ENCODE data around the gene FAR2.

Gene FAR2

DNA sequence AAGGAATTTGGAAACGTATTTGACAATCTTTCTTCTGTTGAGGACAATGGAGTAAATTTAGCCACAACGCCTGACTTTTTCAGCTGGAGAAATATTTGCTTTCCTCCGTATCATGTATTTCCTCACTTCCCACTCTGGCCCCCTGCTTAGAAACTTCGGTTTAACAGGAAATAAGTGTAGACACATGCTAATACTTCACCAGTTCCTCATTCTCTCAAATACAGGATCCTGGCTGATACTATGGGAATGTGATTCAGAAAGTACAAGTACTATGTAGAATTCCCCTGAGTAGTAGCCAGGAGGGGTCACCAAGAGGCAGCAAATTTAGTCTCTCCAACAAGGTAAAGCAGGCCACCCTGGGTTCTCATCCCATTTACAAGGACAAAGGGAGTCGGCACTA lies 58.0 kb downstream of the FAR2 start:
- peak; percentile 31 for DNase-seq

GRCh38 chr12:29208060-29208459 lies 59.0 kb downstream of the FAR2 start:
- peak; percentile 29 for DNase-seq

DNA sequence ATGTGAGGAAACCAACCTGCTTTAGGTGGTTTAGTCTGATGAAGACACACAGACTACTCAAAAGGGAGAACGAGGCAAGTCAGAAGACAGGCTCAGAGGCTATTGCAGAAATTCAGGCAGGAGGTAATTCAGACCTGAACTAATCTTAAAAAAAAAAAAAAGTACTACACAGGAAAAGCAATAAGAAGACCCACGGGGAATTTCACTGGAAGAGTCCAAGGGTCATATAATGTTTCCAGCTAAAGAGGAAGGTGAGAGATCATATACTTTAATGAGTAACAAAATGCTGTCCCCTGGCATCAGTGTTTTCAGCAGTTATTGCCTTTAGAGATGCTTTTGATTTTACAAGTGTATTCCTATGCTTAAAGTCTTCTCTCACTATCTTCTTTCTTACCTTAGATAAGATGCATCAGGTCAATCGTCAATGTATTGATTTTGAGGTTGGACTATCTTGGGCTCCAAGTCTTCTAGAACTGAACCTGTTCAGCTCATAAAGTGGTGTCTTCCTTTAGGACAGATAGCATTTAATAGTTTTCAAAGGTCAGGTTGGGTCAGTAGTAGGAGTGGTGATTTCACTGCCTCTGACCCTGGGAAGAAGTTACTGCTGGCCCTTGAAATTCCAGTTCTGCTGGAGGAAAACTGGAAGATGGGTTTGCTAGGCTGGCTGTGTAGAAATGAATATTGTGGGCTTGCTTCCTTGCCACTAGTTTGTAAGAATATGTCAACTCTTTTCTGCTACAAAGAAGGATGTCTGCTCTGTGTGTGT lies 60.0 kb downstream of the FAR2 start:
- no peak for DNase-seq

GRCh38 chr12:29211696-29212095 lies 62.6 kb downstream of the FAR2 start:
- no peak for DNase-seq

DNA sequence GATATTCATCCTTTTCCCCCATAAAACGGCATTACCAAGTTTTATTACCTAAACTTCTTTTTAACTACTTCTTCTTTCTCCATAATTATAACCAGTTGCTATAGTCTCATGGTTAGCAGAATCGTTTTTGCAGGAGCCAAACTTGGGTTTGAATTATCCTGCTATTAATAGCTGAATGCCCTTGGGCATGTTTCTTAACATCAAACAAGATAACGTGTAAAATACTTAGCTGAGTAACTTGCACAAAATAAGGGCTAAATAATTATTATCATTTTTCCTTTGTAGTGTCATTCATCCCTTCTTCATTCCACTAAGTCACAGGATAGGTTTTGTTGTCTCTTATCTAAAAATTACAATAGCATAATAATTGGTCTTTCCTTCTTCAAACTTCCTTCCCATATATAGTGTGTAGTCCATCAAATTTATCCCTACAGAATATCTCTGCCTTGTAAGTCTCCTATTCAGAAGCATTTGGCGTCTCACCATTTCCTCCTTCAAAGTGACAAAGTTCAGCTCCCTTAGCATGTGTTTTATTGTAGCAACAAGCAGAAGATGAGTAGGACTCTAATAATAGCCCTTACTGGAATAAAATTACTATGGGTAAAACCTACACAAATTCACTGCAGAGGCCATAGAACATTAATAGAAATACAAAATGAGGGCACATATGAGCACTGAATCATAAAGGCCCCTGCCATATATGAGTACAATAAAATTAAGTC lies 63.8 kb downstream of the FAR2 start:
- no peak for DNase-seq

DNA sequence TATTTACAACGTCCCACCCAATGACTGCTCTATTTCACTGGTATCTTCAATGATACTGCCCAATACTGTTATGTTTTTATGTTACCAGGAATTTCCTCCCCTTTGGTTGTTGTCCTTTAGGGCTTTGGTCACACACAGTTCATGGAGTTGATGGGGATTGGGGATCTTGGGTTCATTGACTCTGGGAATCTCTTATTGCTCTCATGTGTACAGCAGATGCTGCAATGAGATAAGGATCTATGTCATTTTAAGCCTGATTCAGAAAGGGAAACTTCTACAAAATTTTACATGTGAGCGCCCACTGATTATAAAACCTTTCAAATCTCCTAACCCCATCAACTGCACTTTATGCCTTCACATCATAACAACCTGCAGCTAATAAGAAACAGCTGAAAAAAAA lies 67.2 kb downstream of the FAR2 start:
- DNase-seq, result peak; percentile 39

GRCh38 chr12:29216797-29217575 lies 67.9 kb downstream of the FAR2 start:
- no peak for DNase-seq

DNA sequence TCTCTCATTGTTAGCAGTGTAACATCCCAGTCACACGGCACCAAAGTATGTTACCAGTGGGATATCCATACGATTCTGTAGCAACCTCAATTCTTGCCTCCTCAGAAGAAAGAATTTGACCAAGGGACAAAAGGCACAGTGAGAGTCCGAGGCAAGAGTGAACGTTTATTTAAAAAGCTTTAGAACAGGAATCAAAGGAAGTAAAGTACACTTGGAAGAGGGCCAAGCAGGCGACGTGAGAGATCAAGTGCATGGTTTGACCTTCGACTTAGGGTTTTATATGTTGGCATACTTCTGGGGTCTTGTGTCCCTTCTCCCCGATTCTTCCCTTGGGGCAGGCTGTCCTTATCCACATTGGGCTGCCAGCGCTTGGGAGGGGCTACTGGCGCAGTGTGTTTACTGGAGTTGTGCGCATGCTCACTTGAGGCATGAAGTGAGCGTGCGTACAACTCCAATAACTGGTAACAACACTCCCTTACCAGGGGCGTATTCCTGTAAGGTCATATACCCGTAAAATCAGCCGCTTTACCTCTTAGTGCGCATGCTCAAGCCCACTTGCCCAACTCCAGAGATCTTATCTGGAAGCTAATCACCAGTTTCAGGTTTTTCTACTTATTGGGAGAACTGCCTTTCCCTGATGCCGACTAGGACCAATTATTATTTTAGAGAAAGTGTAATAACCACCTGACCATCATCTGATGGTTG lies 71.7 kb downstream of the FAR2 start:
- DNase-seq, result no peak

DNA sequence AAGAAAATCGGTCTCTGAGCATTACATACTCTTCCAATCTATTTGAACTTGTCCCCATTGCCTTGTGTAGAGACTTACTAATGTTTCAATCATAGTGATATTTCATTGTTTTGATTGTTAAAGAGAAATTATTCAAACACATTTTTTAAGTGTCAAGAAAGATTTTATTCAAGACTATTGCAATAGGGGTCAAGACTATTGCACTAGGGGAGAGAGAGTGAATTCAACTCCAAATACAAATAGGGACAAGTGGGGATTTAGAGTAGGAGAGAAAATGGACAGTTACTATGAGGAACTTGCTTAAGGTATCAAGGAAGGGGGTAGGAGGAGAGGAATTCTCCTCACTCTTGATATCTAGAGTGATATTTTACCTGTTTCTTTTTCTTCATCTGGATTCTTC lies 73.1 kb downstream of the FAR2 start:
- no peak for DNase-seq

- DNase-seq, result peak; percentile 28
Observed at GRCh38 chr12:29223426-29223825, 74.3 kb downstream of the FAR2 start.

- no peak for DNase-seq
Observed at GRCh38 chr12:29223956-29224543, 75.0 kb downstream of the FAR2 start.

- no peak for DNase-seq
Observed at GRCh38 chr12:29224572-29224971, 75.5 kb downstream of the FAR2 start.

GRCh38 chr12:29225834-29226233 lies 76.8 kb downstream of the FAR2 start:
- no peak for DNase-seq

- no peak for DNase-seq
Observed at GRCh38 chr12:29226616-29227015, 77.5 kb downstream of the FAR2 start.

- no peak for DNase-seq
Observed at GRCh38 chr12:29228474-29229157, 79.5 kb downstream of the FAR2 start.

- no peak for DNase-seq
Observed at GRCh38 chr12:29229158-29229505, 80.1 kb downstream of the FAR2 start.

DNA sequence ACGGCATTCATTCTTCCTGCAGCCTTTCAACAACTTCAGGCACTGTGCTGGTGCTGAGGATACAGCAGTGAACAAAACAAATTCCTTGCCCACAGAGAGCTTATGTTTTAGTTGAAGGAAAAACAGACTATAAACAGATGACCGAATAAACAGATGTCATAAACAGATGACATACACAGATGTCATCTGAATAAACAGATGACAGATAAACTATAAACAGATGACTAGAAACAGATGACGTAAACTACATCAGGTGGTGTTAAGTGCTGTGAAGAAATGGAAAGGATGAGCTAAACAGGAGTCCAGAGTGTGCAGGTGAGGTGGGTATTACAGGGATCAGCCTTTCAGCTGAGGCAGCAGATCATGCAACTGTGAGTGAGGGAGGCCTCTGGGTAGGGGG lies 80.9 kb downstream of the FAR2 start:
- DNase-seq, result no peak

DNA sequence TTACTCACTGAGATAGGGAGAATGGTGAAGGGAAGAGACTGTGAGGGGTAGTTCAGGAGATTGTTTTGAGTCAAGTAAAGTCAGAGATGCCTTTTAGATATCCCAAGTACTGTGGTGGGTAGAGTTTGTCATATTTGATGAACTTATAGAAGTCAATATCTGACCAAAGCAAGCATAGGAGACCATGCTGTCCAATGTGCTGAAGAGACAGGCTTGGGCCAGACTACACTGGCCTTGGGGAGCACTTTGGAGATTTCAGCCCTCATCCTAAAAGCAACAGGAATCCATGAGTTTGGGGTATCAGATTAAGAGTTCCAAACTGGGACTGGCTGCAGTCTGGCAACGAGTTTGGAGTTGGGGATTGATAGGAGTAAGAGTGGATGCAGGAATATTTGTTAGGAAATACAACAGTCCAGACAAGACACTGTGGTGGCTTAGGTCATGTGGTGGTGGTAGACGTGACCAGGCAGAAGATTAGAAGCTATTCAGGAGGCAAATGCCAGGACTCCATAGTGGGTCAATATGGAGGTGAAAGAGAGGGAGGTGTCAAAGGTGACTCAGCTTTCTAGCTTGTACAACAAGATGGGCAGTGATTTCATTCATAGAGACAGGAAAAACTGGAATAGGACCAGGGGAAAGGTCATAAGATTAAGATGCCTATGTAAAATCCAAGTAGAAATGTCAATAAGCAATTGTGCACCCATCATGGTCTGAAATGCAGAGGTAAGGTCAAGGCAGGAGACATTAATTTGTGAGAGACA lies 81.9 kb downstream of the FAR2 start:
- DNase-seq, result no peak

GRCh38 chr12:29232086-29232485 lies 83.0 kb downstream of the FAR2 start:
- DNase-seq, result no peak

DNA sequence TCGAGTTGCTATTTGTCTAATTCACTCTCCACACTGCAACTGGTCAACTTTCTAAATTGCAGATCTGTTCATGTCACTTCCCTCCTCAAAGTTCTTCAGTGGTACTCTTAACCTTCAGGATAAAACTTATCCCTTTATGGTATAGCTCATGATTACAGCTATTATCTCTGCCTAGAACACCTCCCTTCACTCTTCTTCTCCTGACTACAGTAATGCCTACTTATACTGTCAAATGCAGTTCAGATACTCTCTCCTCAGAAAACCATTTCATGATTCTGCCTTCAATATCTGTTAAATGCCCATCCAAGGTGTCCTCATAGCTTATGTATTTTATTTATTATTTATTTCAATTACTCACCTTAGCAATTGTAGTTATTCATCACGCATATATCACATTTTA lies 85.5 kb downstream of the FAR2 start:
- no peak for DNase-seq

DNA sequence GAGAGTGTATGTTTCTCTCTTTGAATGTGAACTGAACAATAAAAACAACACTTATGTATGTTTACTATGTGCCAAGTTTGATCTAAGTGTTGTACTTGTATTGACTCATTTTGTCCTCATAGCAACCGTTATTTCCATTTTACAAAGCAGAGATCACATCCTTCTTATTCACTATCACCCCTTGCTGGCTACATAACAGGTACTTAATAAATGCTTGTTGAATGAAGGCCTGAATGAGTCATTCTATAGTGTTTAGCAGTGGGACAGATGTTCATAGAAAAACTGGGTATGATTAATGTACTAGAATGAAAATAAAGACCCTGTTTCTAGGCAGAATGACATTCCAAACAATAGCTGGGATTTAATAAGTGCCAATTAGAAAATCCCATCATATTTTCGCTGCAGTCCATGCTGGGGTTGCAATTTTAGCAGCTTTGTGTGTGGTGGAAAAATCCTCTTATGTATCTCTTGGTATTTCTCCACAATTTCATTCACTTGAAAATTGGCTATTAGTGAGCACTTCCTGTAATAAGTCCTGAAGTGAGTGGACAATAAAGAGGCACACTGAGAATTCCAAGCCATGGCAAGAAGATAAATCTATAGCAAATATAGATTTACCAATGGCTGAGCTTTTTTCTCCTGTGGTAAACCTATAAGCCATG lies 86.0 kb downstream of the FAR2 start:
- no peak for DNase-seq

Measured in hematopoietic multipotent progenitor cell treated with erythropoietin and hydrocortisone succinate and interleukin-3 and kit ligand, for 6 days (in vitro differentiated cells).